GM12872 (cell line): ENCODE data around the gene MRPS9.

Experiments used
- TF ChIP-seq, protein P1 (sequence below): IDR thresholded peaks from 3 replicates; pipeline ENCODE4 v1.5.1; 2011; ENCODE audit warnings: low read depth, mild to moderate bottlenecking, low read length, moderate library complexity; ENCODE audit not compliant: insufficient read depth

The MRPS9 gene

DNA sequence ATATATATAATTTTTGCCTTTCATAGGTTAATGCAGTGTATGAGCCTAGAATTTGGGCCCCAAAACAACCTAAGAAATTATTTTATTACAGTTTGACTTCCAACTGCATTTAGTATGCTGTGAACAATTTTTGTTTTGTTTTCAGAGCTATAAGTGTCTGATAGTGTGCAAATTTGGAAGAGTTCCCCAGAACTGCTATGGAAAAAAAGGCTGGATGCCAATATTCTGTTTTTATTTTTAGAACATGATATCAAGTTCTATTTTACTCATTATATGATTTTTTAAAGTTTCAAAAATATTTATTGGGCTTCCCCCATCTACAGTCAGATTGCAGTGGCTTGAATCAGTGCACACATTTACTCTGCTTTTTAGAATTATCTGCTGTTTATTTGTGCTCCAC is 42.6 kb downstream of the MRPS9 start:
- TF ChIP-seq, protein P1, sequence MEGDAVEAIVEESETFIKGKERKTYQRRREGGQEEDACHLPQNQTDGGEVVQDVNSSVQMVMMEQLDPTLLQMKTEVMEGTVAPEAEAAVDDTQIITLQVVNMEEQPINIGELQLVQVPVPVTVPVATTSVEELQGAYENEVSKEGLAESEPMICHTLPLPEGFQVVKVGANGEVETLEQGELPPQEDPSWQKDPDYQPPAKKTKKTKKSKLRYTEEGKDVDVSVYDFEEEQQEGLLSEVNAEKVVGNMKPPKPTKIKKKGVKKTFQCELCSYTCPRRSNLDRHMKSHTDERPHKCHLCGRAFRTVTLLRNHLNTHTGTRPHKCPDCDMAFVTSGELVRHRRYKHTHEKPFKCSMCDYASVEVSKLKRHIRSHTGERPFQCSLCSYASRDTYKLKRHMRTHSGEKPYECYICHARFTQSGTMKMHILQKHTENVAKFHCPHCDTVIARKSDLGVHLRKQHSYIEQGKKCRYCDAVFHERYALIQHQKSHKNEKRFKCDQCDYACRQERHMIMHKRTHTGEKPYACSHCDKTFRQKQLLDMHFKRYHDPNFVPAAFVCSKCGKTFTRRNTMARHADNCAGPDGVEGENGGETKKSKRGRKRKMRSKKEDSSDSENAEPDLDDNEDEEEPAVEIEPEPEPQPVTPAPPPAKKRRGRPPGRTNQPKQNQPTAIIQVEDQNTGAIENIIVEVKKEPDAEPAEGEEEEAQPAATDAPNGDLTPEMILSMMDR = no peak

DNA sequence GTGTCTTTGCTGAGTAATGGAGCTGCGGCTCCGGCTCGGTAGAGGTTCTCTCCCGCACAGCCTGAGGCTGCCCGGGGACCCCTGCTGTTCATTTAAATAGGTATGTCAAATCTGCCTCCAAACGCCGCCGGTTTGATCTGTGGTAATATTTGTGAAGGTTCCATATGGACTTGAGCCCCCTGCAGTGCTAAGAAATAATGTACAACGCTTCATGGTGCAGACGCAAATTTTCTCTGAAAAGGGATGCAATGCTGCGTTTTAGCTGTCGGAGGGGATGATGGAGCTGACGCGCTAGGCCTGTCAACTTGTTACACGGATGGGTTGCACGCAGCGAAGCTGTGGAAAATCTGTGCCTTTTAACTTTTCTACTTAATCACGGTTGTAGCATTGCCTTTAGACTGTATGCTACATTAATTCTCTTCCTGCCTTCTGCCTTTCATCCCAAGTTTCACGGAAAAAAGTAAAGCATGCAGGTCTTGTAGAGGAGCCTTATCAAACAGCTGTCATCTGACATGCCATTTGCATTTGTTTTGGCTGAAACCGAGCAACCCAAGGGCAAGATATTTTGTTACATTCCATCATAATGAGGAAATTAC is 43.2 kb downstream of the MRPS9 start:
- TF ChIP-seq, protein P1 = no peak

DNA sequence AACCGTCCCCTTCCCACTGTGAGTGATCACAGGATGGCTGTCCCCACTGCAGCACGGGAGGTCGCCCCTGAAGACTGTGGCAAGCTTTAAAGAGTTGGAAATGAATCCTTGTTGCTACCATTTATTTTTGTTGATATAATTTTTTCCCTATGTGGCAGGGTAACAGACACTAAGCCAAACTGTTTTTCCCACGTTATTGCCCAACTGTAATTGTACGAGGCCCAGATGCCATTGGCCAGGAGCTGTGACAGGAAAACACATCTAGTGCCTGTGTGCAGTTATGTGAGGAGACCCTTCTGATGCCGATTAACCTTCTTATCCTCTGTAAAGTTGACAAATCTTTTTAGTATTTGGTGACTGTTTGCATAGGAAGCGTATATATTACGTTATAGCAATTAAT is 44.2 kb downstream of the MRPS9 start:
- TF ChIP-seq, protein P1 = no peak

DNA sequence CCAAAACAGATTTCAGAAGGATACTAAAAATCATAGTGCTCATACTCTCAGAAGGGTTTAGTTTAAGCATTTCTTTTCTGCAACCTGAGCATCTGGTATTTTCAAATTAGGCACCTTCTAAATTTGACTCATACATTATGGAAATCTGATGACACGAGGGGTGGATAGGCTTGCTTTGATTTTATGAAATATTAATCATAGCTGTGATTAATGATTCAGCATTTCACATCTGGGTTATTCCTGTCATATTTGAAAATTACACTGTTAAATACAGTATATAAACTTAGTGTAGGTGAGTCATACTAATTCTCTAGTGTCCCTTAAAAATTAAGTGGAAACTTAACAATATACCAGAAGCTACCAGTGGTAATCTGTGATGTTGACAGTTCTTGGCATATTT is 47.7 kb downstream of the MRPS9 start:
- TF ChIP-seq, protein P1 = no peak

DNA sequence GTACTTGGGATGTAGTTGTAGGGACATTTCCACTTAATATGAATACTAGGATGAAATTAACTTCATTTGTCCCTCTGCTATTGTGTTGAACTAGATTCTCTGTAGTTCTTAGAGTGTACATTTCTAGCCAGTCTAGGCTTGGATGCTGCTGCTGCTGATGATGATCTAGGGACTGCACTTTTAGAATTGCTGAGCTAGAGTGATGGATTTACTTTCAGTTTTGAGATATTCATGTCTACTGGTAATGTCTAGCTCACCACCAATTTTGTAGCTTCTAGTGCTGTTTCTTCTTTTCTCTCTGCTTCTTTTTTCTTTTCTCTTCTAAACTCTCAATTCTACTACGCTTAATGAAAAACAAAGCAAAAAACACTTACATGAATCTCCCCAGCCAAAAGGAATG is 49.4 kb downstream of the MRPS9 start:
- TF ChIP-seq, protein P1 = no peak

DNA sequence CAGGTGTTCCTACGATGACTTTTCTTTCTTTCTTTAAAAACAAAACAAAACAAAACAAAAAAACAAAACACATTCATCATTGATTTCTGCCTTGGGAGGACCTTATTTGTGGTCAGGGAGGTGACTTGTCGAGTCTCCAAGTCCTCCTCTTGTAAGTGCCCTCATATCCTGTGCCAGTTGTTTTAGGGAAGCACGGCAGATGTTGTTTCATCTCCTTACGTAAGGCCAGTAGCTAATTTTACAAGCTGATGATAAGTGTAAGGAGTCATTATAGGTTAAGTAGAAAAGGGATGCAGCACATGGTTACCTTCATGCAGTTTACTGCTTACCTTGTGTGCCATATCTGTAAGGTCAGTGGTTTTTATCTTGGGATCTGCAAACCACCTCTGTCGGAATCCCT is 52.2 kb downstream of the MRPS9 start:
- TF ChIP-seq, protein P1 = no peak

DNA sequence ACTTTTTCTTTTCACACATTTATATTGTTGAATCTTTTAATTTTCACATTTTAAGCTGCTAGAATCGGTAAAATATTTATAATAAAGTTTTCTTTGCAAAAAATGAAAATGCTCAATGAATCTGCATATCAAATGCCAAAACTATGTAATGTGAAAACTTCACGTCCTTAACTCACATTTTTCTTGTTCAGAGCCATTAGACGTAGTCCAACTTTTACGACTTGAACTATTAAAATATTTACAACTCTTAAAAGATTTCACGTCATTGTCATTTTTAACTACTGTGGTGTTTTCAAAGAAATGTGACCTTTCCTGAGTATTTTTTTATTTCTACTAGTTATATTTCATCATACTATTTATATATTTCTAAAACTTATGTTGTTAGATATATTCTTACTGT is 54.9 kb downstream of the MRPS9 start:
- TF ChIP-seq, protein P1 = no peak
